Limb (tissue), 2 donors: ENCODE data around the gene MXD4.

Experiments used
- DNase-seq, 2 donors: peaks; one replicate each; pipeline ENCODE4 v3.0.0-alpha.2; 2016; ENCODE audit errors: extremely low spot score in 2 of 2

Gene MXD4

DNA sequence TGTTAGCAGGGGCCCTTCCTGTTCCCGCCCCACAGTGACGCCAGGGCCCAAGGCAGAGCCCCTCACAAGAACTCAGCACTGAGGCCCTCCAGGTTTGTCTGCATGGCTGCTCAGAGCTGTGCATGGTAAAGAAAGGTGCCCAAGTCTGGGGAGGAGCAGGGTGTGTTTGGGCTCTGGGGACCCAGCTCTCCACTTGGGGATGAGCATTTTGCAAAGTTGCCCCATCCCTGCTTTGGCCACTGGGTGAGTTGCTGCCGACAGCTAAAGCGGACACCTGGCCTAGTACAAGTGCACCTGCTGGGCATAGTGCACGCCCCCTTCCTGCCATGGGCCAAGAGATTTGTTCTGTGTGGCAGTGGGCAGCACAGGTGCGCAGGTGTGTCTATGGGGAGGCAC lies 2.0 kb upstream of the MXD4 start:
- no peak for DNase-seq

DNA sequence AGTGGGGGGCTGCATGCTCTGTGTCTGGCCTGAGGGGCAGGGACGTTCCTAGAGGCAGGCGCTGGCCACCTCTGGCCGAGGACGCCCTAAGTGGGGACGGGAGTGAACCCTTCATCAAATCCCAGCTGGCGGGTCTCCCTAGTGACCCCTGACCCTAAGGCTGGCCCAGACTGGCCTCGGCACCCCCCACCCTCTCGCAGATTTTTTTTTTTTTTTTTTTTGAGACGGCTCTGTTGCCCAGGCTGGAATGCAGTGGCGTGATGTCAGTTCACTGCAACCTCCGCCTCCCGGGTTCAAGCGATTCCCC lies 988 bp upstream of the MXD4 start:
- DNase-seq = no peak

DNA sequence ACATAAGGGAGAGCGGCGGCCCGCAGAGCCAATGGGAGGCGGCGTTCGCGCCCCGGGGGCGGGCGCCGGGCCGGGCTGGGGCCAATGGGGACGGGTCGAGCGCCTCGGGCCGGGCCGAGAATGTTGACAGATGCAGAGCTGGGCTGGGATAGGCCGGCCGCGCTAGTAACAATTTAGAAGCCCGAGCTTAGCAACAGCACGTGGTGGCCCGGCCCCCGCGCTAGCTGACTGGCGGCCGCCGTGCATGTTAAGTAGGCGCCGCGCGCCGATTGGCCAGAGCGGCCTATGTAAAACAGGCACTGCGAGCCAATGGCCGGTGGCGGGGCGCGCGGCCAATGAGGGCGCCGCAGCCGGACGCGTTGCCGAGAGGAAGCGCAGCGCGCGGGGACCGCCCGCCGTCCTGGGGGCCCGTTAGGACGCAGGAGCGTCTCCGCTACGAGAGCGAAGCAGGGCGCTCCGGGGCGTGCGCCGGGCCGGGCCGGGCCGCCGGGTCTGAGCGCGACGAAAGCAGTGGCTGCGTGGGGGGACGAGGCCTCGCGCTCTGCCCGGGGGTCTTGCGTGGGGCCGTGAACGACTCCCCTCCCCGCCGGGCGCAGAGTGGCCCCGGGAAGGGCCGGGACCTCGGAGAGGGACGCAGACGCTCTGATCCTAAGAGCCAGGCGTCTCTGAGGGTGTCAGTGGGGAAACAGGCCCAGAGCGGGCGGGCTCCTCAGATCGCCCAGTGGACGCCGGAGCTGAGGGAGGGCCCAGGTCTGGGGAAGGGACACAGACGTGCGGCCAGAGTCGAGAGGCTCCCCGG lies 435 bp upstream of the MXD4 start:
- peak; percentile 99 for DNase-seq

DNA sequence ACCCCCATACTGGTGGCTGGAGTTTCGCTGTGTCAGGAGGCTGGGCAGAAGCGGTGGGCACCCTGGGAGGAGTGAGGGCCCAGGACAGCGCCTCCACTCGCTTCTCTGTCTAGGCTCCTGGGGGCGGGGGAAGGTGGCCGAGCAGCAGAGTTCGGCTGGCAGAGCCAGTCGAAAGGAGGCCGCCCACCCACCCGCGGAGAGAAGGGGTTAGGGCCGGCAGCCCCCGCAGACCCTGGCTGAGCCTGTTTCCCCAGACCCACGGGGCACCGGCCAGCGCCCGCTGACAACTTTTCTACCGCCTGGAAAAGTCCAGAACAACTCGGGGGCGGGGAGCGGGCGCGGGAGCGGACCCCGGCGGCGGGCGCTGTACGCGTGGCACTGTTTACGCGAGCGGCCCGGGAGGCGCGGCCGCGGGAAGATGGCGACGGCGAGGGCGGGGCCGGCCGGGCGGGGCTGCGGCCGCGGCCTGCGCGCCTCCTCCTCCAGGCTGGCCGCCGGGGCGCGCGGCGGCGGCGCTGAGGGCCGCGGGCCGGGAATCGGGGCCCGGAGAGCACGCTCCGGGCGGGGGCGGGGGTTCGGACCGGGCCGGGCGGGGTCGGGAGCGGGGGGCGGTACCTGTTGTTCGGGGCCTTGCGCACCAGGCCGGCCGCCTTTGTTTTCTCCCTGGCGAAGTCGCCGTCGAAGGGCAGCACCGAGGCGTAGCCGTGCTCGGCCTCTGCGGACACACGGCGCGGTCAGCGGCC lies 628 bp downstream of the MXD4 start:
- peak in 1 of 2 donors; percentile 68 for DNase-seq

DNA sequence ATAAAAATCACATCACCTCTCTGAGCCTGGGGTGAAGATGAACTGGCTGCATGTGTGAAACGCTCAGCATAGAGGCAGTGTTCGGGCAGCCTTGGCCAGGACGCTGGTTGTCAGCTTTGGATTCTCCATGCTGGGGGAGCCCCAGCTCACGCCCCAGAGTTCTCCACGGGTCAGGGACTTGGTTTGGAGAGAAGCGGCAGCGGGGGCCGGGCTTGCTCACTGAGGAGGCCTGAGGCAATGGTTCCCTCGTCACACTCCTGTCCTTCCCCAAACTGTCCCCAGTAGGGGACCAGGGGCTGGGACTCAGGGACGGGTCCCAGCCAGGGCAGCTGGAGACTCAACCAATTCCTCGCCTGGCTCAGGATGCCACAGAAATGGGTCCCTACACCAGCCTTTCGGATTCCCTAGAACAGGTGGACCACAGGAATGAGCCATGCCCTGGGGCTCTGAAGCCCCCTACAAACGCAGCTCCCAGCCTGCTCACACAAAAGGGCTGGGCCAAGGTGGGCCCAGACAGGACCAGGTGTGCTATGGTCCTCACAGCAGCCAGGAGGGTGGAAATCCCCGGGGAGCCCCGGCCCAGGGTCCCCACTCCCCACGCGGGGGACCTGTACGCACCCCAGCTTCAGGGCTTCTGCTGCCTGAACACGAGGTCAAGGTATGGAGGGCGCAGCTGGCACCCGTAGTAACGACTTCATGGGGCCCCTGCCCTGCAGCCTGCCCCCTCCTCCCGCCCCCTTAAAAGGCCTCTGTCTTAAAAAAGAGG lies 1.4 kb downstream of the MXD4 start:
- peak in 1 of 2 donors; percentile 41 for DNase-seq

DNA sequence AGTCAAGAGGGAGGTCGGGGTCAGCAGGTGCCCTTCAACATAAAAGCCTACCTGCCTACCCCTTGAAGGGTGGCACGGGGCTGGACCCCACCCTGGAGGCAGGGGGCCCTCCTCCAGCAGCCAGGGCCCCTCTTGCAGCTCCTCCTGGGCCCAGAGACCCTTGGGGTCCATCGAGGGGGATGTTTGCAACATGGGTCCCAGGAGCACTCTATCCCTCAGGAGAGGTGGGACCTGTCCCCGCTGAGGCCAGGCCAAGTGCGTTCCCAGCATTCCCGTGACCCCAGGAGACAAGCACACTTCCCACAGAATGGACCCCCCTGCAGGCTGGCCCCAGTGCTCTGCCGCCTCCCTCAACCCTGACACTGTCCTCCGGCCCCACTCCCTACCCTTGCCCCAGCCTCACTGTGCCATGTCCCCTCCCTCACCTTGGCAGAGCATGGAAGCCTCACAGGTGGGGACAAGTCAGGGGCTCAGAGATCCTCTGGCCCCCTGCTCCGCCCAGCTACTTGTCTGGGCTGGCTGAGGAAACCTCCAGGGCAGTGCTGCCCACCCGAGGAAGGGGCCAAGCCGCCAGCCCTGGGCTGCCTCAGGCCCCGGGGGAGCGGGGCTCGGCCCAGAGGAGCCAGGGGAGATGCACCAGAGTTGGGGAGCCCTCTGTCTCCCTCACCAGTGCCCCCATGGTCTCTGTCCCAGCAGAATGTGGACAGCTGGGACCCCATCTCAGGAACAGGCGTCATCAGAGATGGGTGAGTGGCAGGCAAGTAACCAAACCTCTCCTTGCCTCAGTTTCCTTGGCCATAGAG lies 2.2 kb downstream of the MXD4 start:
- DNase-seq = no peak

DNA sequence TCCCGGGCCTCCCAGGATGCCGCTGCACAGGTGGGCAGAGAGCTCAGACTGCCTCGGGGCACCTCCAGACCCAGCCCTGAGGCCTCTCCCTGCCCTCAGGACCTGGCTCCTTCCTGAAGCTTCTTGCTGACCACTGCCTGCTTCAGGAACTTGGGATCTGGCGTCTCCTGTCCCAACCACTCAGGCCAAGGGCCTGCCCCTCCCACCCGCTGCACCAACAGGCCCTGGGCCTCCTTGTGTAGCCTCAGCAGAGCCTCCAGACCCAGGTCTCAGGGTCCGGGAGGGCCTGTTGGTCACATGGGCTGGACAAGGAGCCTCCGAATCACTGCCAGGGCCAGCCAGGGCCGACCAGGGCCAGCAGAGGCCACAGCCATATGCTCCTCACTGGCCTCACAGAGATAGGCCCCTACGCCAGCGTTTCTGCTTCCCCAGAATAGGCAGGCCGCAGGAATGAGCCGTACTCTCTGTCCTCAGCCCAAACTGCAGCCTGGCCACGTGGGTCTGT lies 2.8 kb downstream of the MXD4 start:
- no peak for DNase-seq

DNA sequence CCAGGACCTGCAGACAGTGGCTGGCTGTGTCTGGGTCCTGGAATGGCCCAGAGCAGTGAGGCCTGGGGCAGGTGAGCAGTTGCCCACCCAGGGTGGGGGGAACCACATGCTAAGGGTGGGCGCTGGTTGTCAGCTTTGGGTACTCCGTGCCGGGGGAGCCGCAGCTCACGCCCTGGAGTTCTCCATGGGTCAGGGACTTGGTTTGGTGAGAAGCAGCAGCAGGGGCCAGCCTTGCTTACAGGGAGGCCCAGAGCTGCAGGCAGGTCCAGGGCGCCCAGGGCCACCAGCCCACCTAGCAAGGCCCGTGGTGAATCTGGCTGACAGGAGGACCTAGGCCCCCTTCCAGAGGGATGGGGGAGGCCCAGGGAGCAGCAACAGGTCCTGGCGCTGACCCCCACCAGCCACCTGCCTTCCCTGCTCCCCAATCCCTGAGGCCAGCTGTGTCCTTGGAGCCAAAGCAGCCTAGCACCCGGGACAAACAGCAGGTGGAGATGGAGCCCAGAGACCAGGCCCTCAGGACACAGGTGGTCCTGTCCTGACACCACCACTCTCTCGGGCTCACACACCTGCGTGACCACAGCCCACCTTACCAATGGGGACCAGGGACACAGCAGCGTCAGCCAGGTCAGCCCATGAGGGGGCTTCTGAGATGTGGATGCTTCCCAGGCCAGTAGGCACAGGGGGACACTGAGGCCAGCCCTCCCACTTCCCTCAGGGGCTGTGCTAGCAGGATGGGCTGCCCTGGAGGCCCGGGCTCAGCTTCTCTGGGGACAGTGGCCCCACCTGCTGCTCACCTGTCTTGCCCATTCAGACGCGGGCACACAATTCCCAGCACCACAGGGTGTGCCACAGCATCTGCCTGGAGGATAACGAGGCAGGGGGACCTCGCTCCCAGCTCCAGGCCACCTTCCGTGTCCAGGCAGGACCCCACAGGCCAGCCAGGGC lies 3.5 kb downstream of the MXD4 start:
- no peak for DNase-seq

DNA sequence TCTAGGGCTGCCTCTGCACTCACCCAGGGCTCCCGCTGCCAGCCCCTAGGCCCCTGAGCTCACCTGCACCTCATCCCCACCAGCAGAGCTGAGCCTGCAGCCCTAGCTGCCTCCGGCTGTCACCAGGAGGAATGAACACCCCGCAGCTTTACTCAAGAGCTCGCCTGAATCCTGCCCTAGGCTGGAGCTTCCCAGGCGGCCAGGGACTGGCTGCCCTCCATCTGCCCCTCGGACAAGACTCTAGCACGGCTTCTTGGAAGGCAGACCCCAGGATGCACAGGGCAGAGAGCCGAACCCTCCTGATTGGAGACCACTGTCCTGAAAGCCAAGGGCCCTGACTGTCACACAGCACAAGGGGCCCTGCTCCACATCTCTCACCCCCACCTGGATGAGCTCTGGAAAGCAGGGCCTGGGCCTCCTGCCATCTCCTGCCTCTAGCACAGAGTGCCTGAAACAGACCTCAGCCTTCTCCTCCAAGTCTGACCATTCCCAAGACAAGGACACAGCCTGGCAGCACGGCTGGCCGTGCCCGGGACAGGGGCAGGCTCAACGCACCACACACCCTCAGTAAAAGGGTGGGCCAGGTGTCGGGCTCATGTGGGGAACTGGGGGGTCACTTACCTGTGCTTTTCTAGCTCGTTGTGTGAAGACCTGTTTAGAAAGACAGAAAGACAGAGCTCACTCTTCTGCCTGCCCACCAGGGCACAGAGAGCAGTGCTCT lies 4.4 kb downstream of the MXD4 start:
- no peak for DNase-seq

DNA sequence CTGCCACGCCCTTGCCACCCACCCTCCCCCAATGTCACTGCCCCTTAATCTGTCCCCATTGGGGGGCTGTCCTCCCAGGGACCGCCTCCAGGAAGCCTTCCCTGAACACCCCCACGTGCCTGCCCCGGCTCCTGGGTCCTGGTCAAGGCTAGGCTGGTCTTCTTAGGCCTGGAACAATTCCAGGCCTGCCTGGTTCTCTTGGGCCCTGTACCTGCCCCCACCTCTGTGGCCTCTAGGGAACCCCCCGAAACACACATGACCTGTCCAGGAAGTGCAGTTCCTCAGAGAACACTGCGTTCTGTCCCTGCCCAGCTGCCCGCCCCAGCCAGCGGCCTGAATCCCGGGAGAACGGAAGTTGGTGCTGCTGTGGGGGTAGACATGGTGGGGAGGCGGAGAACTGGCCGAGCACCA lies 5.1 kb downstream of the MXD4 start:
- no peak for DNase-seq

DNA sequence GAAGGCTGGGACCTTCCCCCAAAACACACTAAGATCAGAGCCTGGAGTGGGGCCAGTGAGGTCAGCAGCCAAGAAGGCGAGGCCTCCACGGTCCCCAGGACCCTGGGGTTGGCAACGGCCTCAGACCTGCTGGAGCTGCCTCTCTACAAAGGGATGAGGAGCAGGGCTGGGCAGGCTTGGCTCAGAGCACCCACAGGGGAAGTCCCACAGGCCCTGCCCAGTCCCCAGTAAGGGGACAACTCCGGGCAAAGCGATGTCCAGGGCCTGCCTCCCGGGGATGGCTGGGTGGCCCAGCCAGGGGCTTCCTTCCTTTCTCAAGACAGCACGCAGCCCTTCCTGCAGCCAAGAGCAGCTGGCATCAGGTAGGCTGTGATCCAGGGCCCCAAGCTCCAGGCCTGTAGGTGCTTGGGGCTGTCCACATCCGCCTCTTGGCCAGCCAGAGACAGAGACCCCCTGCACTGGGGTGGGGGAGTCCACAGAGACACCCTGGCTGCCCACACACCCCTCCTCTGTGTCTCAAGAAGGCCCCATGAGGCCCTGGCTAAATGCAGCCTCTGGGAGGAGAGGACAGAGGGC lies 5.7 kb downstream of the MXD4 start:
- DNase-seq = no peak

DNA sequence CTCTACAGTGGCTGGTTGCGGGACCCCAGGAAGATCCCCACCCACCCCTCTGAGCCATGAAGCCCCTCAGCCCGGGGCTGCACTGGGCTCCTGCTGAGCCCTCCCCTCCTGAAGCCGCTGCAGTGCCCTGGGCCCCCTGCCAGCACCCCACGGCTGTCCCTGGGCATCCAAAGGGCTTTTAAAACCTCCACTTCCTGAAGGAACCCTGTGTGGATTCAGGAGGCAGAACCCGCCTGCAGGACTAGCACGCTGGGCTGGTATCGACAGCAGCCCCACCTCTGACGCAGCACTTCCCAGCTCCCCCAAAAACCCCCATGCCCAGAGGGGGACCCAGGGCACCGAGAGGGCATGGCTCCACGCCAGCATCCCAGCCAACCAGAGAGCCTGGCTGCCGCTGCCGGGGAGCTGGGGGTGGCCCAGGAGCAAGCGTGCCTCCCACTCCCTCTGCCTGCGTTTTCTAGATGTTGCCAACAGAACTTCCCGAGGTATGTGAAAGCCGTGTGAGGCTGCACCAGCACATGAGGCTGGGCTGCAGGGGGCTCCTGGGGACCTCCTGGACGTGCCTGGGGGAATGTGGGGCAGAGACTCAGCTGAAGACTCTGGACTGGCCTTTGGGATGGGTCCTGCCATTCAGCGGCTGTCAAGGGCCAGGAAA lies 6.3 kb downstream of the MXD4 start:
- DNase-seq = peak in 1 of 2 donors; percentile 69

DNA sequence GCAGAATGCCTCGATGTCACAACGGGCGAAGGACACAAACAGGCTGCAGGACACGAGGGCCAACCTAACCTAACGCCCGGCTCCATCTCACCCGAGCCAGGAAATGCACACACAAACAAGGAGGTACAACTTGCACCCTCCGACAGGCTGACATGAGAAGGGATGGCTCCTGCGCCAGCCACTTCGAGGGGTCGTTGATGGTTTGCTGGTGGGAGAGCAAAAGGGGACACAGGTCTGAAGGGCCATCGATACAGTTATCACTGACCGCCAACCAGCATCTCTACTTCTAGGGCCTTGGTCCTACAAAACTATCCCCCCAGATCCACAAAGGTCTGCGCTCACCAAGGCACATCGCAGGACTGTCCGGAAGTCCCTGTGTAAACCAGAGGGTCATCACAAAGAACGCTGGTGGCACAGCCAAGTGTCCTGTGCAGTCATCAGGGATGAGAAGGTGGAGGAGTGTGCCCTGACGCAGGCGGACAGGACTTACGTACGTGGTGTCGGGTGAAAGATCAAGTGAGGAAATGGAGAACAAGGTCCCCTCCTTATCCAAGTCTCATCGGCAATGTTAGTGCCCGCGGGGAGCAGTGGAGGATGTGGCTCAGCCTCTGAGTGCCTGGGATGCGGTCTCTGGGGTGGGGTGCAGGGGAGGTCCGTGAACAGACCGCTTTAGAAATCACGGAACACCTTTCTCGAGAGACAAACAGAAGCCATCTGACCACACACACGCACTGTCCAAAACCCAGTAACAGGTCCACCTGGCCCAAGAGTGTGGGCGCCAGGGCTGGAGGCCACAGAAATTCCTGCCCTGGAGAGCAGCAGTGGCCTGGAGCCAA lies 7.0 kb downstream of the MXD4 start:
- DNase-seq = no peak

DNA sequence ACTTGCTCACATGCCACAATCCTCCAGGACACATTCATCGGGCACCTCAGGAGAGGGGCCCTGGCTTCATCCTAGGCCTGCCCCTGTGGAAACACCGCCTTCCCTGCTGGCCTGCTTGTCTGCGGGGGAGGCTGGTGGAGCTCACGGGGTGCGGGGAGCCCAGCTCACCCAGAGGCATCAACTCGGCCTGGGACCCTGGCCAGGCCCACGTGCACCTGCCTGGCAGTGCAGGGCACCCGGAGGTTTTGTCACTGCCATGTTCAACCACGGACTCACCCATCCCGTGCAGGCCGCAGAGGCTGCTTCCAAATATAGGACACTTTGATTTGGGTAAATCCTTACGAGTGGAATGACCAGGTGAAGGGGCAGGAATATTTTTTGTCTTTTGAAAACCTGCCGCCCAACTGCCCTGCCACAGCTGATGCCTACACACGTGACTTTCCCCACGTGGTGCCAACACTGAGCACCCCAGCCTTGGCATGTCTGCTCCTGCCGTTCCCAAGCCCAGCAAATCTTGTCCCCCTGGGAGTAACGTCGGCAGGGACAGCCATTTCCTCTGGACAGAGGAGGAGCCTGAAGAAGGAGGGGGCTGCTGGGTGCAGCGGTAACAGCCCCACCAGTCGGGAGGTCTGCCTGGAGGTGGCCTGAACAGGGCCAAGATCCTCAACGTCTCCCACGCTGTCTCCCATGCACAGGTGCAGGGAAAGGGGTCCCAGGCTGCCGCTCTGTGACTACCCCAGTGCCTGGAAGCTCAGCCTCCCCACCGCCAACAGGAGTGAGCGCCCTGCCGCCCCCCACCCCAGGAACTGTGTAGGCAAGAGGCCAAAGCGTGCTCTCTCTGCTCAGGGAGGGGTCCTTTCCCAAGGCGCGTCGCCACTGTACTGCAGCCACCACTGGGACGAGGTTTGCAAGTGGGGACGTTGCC lies 8.5 kb downstream of the MXD4 start:
- no peak for DNase-seq

DNA sequence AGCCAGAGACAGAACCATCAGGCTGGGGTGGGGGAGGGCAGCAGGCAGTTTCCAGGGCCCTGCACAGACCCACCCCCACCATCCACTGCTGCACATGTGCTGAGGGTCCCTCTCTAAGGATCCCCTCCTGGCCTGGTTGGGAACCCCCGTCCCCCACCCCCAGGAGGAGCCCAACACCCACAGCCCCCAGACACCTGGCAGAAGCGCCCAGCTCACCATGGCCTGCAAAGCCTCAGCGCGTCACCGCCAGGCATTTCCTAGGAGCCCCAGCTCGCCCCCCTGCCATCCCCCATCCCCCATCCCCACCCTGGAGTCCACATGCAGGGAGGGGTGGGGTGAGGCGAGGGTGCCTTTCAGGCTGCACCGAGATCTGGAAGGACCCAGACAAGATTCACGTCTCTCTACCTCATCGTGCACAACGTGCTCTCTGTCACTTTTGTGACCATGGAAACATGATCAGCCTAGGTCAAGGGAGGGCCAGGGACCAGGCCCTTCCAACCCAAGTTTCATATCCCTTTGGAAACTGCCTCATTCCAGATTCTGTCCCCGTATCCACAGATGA lies 9.3 kb downstream of the MXD4 start:
- DNase-seq = no peak

DNA sequence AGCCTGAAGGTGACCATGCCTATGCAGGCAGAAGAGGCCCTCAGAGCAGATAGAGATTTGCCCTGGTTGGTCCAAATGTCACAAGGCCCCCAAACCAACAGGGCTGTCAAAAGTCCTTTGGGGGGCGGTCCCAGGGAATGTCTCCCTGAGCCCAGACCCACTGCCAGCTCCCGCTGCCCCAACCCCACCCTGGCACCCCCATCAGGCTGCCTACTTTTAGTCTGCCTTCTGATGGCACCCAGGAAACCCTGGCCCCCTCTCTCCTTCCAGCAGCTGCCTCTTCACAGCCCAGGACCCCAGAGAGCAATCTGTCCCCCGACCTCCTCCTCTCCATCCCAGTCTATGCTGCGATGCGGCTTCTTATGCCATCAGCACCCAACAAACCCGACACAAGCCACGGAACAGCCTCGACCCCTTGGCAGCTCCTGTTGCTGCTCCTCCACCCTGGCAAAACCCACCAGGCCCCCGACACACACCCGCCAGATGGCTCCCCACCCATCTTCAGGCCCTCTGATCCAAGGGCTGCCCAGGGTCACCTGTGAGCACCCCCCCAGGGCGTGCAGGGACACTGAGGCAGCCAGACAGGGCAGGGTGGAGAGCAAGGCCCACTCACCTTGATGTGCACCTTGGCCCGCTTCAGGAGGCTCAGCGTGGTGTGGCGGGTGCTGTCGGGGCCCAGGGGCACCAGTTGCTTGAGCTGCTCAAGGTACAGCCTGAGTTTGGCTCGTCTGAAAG lies 9.9 kb downstream of the MXD4 start:
- DNase-seq = no peak
